KMS-11 (cell line): ENCODE data around the gene FAM156B.
"Not testable (repeated sequence)": the region's sequence is repeated elsewhere in the genome, so short reads cannot be mapped to it uniquely, and the experiment has no call there.

Source experiments
- H2AFZ ChIP-seq: fragments of 200-600 bp; sonication (generic); 2 replicates; pipeline ENCODE4 v1.6.1; 2016; ENCODE audit warnings: antibody characterized with exemption, mixed run types, low read depth
- H3K27ac ChIP-seq: fragments of 200-600 bp; sonication (generic); 2 replicates; pipeline ENCODE4 v1.6.1; 2016; ENCODE audit warnings: mild to moderate bottlenecking, mixed run types
- H3K27me3 ChIP-seq: fragments of 200-600 bp; sonication (generic); 2 replicates; pipeline ENCODE4 v1.6.1; 2017; ENCODE audit warnings: mild to moderate bottlenecking, low read depth, mixed run types, moderate library complexity; ENCODE audit not compliant: insufficient read depth
- H3K36me3 ChIP-seq: fragments of 200-600 bp; sonication (generic); 2 replicates; pipeline ENCODE4 v1.6.1; 2017; ENCODE audit warnings: mild to moderate bottlenecking, mixed run types; ENCODE audit not compliant: insufficient read depth
- H3K4me1 ChIP-seq: fragments of 200-600 bp; sonication (generic); 2 replicates; pipeline ENCODE4 v1.6.1; 2016; ENCODE audit warnings: mild to moderate bottlenecking, low read depth, mixed run types; ENCODE audit not compliant: poor library complexity, severe bottlenecking
- H3K4me2 ChIP-seq: fragments of 200-600 bp; sonication (generic); 2 replicates; pipeline ENCODE4 v1.7.0; 2016; ENCODE audit warnings: mild to moderate bottlenecking, mixed run types
- H3K4me3 ChIP-seq: fragments of 200-600 bp; sonication (generic); IDR thresholded peaks from 2 replicates; pipeline ENCODE4 v1.6.1; 2017; ENCODE audit warnings: low read depth, low read length, mixed read lengths; ENCODE audit not compliant: insufficient read depth
- H3K79me2 ChIP-seq: fragments of 200-600 bp; sonication (generic); 2 replicates; pipeline ENCODE4 v1.6.1; 2016; ENCODE audit warnings: low read depth, mixed run types; ENCODE audit not compliant: insufficient read depth
- H3K9ac ChIP-seq: fragments of 200-600 bp; sonication (generic); 2 replicates; pipeline ENCODE4 v1.6.1; 2016; ENCODE audit warnings: mild to moderate bottlenecking, mixed run types
- H4K20me1 ChIP-seq: fragments of 200-600 bp; sonication (generic); 2 replicates; pipeline ENCODE4 v1.6.1; 2016; ENCODE audit warnings: mild to moderate bottlenecking, mixed run types; ENCODE audit not compliant: insufficient read depth

Gene FAM156B

GRCh38 chrX:52947501-52947900, 50.4 kb downstream of the FAM156B start:
- not testable (repeated sequence) for H3K4me3 ChIP-seq, H3K9ac ChIP-seq, H3K27me3 ChIP-seq, H3K79me2 ChIP-seq, H4K20me1 ChIP-seq, H3K27ac ChIP-seq, H3K4me2 ChIP-seq, H2AFZ ChIP-seq, H3K36me3 ChIP-seq, H3K4me1 ChIP-seq

- H3K27ac ChIP-seq, H3K4me3 ChIP-seq, H3K79me2 ChIP-seq, H3K36me3 ChIP-seq, H3K4me1 ChIP-seq, H3K27me3 ChIP-seq, H4K20me1 ChIP-seq, H3K4me2 ChIP-seq, H3K9ac ChIP-seq, H2AFZ ChIP-seq: not testable (repeated sequence)
Measured at GRCh38 chrX:52948265-52948664, 51.1 kb downstream of the FAM156B start.

- H3K4me2 ChIP-seq, H3K4me1 ChIP-seq, H2AFZ ChIP-seq, H3K79me2 ChIP-seq, H3K36me3 ChIP-seq, H3K9ac ChIP-seq, H3K27me3 ChIP-seq, H4K20me1 ChIP-seq, H3K27ac ChIP-seq, H3K4me3 ChIP-seq: not testable (repeated sequence)
Measured at GRCh38 chrX:52949325-52949724, 52.2 kb downstream of the FAM156B start.

GRCh38 chrX:52949884-52950283, 52.8 kb downstream of the FAM156B start:
- H4K20me1 ChIP-seq, H3K4me1 ChIP-seq, H3K36me3 ChIP-seq, H3K4me2 ChIP-seq, H3K27me3 ChIP-seq, H3K9ac ChIP-seq, H3K79me2 ChIP-seq, H2AFZ ChIP-seq, H3K27ac ChIP-seq, H3K4me3 ChIP-seq: not testable (repeated sequence)
